Subcutaneous abdominal adipose tissue (tissue), 5 donors: Measurements from ENCODE around the gene MXRA8.

Experiments
- H3K27ac ChIP-seq: one replicate; pipeline ENCODE4 v1.7.0; 2013; ENCODE audit warnings: low read depth, mild to moderate bottlenecking, inconsistent platforms, low read length, moderate library complexity
- H3K27me3 ChIP-seq, 5 donors: one replicate each; pipeline ENCODE4 v1.7.0; 2013; ENCODE audit warnings: low read length in 5 of 5, inconsistent platforms in 1 of 5; ENCODE audit not compliant: control insufficient read depth in 5 of 5, insufficient read depth in 4 of 5
- H3K36me3 ChIP-seq, 5 donors: one replicate each; pipeline ENCODE4 v1.7.0; 2013; ENCODE audit warnings: low read length in 5 of 5; ENCODE audit not compliant: control insufficient read depth in 5 of 5, insufficient read depth in 5 of 5
- H3K4me1 ChIP-seq, 5 donors: one replicate each; pipeline ENCODE4 v1.7.0; 2013; ENCODE audit warnings: low read length in 5 of 5, mild to moderate bottlenecking in 3 of 5, moderate library complexity in 1 of 5; ENCODE audit not compliant: control insufficient read depth in 5 of 5, insufficient read depth in 5 of 5
- H3K4me3 ChIP-seq, 5 donors: one replicate each; pipeline ENCODE4 v1.7.0; 2013; ENCODE audit warnings: low read length in 5 of 5, low read depth in 1 of 5
- H3K9ac ChIP-seq, 5 donors: one replicate each; pipeline ENCODE4 v1.7.0; 2013; ENCODE audit warnings: low read length in 5 of 5, mild to moderate bottlenecking in 4 of 5, moderate library complexity in 3 of 5
- H3K9me3 ChIP-seq, 5 donors: one replicate each; pipeline ENCODE4 v1.7.0; 2013; ENCODE audit warnings: low read length in 5 of 5; ENCODE audit not compliant: control insufficient read depth in 5 of 5
- donor health status: healthy.
- donor health status: healthy.
- donor health status: healthy.
- donor health status: healthy.
- donor health status: healthy.

Gene MXRA8

DNA sequence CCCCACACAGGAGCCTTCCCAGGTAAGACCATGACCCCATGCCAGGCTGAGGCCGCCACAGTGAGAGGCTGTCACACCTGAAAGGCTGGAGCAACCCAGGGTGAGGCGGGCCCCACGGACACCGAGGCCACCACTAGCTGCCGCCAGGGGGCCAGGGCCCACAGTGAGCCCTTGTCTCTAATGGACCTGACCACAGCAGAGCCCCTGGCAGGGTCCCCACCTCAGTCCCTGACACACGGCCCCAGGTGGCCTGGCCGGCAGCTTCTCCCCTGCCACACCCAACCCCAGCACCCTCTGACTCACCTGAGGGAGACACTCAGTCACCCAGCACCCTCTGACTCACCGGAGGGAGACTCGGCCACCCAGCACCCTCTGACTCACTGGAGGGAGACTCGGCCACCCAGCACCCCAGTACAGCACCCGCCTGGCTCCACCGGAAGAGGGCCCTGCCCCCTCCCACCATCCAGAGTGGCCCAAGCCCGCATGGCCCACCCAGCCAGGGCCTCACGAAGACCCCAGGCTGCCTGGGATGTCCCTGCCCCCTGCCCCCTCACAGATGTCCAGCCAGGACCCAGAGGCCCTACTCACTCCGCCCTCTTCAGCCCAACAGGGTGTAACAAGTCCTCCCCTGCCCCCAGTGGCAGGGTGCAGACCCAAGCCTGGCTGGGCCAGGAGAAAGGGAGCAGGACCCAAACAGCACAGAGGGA, 13.5 kb downstream of the MXRA8 start:
- peak overlapping the region in 1 of 5 donors; percentile 25 for H3K9ac ChIP-seq
- no peak overlapping the region for H3K27ac ChIP-seq

DNA sequence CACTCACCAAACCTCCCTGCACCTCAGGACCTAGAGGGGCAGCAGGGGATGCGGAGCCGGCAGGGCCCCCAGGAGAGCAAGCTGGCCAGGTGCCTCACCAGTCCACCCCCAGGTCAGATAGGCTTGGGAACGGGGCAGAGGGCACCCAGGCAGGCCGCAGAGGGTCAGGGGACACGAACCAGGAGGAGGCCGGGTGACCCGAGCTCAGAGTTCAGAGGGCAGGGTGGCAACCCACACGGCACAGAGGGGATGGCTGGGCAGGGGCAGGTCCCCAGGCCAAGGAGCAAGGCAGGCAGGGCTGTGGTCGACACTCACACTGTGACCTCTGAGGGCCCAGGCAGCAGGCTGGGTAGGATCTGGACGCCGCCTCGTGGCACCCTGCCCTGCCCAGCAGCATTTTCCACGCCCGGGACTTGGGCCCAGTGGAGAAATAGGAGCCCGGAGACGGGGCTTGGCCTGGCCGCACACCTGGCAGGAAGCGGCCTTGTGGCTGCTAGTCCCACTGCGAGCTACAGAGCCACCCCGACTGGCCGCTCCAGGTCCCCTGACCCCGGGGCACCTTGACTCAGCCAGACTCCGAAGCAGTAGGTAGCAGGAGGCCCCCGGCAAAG, 14.4 kb downstream of the MXRA8 start:
- H3K4me3 ChIP-seq, result no peak overlapping the region
- peak overlapping the region in 2 of 5 donors; percentile 16 to 56 for H3K9ac ChIP-seq
- no peaks in the 10 kb centered on the region for H3K9me3 ChIP-seq
- no peak overlapping the region for H3K27ac ChIP-seq
- H3K36me3 ChIP-seq, result peaks cover 0 to 33% (median 31%) of the 10 kb centered on the region in 5 donors
- no peaks in the 10 kb centered on the region for H3K27me3 ChIP-seq
- H3K4me1 ChIP-seq, result peaks cover 0 to 47% (median 39%) of the 10 kb centered on the region in 5 donors

More for the DNA sequence above, 13.5 kb downstream of the MXRA8 start:
- peaks cover 0 to 47% (median 39%) of the 10 kb centered on the region in 5 donors for H3K4me1 ChIP-seq
- no peaks in the 10 kb centered on the region for H3K27me3 ChIP-seq
- H3K9me3 ChIP-seq, result no peaks in the 10 kb centered on the region
- peaks cover 0 to 24% (median 22%) of the 10 kb centered on the region in 5 donors for H3K36me3 ChIP-seq
- no peak overlapping the region for H3K4me3 ChIP-seq

DNA sequence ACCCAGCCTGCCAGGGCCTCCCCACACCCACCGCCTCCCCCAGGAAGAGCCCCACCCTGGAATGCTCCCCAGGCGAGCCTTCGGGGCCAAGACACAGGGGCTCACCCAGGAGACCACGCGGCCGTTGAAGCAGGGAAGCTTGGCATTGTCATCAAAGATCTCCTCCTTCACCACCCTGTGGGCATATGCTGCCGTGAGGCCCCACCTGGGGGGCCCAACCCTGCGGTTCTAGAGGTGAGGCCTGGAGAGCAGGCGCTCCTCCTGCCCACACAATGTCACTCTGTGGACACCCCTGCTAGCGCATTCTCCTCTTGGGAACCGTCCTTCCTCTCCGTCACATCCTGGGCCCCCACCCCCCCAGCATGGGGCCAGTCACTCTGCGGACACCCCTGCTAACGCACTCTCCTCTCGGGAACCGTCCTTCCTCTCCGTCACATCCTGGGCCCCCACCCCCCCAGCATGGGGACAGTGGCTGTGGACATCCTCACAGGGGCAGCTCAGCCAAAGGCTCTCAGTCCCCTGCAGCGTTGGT, 15.7 kb downstream of the MXRA8 start:
- H3K27me3 ChIP-seq, result no peaks in the 10 kb centered on the region
- H3K27ac ChIP-seq, result no peak overlapping the region
- peaks cover 0 to 42% (median 39%) of the 10 kb centered on the region in 5 donors for H3K36me3 ChIP-seq
- peaks cover 0 to 38% (median 27%) of the 10 kb centered on the region in 5 donors for H3K4me1 ChIP-seq
- no peak overlapping the region for H3K9ac ChIP-seq
- no peak overlapping the region for H3K4me3 ChIP-seq
- no peaks in the 10 kb centered on the region for H3K9me3 ChIP-seq

GRCh38 chr1:1342061-1342562, 16.2 kb downstream of the MXRA8 start:
- no peaks in the 10 kb centered on the region for H3K9me3 ChIP-seq
- H3K27me3 ChIP-seq, result no peaks in the 10 kb centered on the region
- H3K9ac ChIP-seq, result no peak overlapping the region
- no peak overlapping the region for H3K27ac ChIP-seq
- peaks cover 0 to 47% (median 43%) of the 10 kb centered on the region in 5 donors for H3K36me3 ChIP-seq
- peaks cover 0 to 33% (median 22%) of the 10 kb centered on the region in 5 donors for H3K4me1 ChIP-seq
- no peak overlapping the region for H3K4me3 ChIP-seq

DNA sequence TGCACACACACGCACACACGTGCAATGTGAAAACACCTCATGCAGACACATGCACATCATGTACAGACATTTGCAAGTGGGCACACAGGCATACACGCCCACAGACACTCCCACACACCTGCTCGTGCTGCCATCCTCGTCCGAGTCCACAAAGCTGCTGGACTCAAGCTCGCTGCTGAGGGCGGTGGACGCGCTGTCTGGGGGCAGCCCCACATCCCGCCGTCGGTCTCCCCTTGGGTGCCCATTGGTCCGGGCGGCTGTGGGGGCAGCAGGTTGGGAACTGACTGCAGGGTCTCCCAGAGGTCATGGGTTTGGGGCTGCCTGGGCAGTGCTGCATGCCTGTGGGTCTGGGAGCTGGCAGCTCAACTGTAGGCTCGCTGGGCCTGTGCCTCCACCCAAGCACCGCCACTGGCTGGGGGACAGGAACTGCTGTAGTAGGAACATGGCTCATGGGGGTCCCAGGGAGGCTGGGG, 16.8 kb downstream of the MXRA8 start:
- Histone ChIP-seq H3K27me3 (no peaks in the 10 kb centered on the region), H3K9ac (no peak overlapping the region), H3K4me3 (no peak overlapping the region), H3K27ac (no peak overlapping the region), H3K4me1 (peaks cover 0 to 27% (median 17%) of the 10 kb centered on the region in 5 donors), H3K36me3 (peaks cover 0 to 50% (median 43%) of the 10 kb centered on the region in 5 donors), H3K9me3 (no peaks in the 10 kb centered on the region)

DNA sequence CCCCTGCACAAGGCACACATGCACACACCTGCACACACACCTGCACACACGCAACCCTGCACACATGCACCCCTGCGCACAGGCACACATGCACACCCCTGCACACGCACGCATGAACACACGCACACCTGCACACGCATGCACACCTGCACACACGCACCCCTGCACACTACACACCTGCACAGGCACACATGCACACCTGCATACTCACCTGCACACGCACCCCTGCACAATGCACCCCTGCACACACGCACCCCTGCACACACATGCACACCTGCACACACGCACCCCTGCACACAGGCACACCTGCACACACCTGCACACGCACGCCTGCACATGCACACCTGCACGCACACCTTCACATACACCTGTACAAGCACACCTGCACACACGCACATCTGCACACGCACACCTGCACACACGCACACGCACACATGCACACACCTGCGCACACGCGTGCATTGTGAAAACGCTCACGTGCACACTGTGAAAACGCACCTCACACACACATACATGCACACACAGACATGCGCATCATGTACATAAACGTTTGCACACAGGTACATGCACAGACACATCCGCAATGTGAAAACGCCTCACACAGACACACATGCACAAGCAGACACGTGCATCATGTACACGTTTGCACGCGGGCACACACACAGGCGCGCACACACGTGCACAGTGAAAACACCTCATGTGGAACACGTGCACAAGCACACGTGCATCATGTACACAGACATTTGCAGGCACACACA, 17.4 kb downstream of the MXRA8 start:
- H3K4me1 ChIP-seq, result peaks cover 0 to 21% (median 11%) of the 10 kb centered on the region in 5 donors
- no peaks in the 10 kb centered on the region for H3K27me3 ChIP-seq
- H3K9ac ChIP-seq, result no peak overlapping the region
- H3K4me3 ChIP-seq, result no peak overlapping the region
- no peaks in the 10 kb centered on the region for H3K9me3 ChIP-seq
- peaks cover 0 to 56% (median 43%) of the 10 kb centered on the region in 5 donors for H3K36me3 ChIP-seq
- H3K27ac ChIP-seq, result no peak overlapping the region

DNA sequence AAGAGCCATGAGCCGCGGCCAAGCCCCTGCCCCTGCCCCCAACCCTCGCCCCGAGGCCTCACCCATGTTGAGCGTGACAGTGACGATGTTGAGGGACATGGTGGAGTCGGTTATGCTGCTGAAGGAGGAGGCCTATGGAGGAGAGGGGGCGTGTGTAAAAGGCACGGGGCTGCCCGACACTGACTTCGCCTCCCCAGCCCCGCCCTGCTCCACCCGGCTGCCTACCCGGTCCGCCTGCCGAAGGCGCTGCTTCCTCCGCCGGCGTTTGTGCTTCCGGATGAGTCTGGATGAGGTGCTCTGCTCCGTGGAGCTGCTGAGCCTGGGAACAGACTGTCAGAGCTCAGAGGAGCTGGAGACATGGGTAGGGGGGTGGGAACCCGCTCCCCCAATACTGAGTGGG, 18.2 kb downstream of the MXRA8 start:
- Histone ChIP-seq H3K27ac (no peak overlapping the region), H3K27me3 (no peaks in the 10 kb centered on the region), H3K4me3 (no peak overlapping the region), H3K9ac (no peak overlapping the region), H3K4me1 (peaks cover 0 to 13% (median 3%) of the 10 kb centered on the region in 5 donors), H3K36me3 (peaks cover 0 to 63% (median 45%) of the 10 kb centered on the region in 5 donors), H3K9me3 (no peaks in the 10 kb centered on the region)

DNA sequence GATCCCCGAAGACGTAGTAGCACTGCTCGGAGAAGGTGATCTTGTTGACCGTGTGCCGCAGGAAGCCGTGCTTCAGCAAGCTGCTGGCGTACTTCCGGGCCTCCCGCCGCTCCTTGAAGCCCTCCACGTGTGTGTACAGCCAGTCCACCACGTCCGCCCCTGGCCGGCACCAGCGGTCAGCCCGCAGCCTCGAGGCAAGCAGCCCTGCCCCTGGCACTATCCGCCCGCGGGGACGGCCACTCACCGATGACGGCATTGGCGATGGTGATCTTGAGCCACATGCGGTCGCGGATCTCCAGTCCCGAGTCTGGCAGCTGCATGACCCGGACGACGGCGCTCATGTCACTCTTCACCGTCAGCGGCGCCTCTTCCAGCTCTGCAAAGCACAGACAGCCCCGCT, 20.1 kb downstream of the MXRA8 start:
- Histone ChIP-seq H3K9ac (no peak overlapping the region), H3K4me1 (peaks cover 0 to 6% (median 2%) of the 10 kb centered on the region in 5 donors), H3K27me3 (no peaks in the 10 kb centered on the region), H3K27ac (no peak overlapping the region), H3K36me3 (peaks cover 0 to 64% (median 45%) of the 10 kb centered on the region in 5 donors), H3K4me3 (no peak overlapping the region), H3K9me3 (no peaks in the 10 kb centered on the region)

DNA sequence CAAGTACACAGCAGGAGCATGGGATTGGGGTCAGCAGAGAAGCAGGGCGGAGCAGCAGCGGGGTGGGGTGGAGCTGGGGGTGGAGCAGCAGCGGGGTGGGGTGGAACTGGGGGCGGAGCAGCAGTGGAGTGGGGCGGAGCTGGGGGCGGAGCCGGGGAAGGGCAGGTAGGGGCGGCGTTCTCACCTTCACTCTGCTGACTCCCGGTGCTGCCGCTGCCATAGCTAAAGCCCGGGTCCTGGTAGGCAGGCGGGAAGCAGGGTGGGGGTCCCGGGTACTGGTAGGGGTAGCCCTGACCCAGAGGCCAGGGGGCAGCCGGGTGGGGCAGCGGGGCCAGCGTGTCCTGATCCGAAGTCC, 20.6 kb downstream of the MXRA8 start:
- Histone ChIP-seq H3K36me3 (peaks cover 0 to 64% (median 45%) of the 10 kb centered on the region in 5 donors), H3K27me3 (no peaks in the 10 kb centered on the region)

More for the DNA sequence above, 20.6 kb downstream of the MXRA8 start:
- H3K27ac ChIP-seq, result no peak overlapping the region
- H3K4me3 ChIP-seq, result no peak overlapping the region
- H3K9me3 ChIP-seq, result no peaks in the 10 kb centered on the region
- peaks cover 0 to 8% (median 3%) of the 10 kb centered on the region in 5 donors for H3K4me1 ChIP-seq
- H3K9ac ChIP-seq, result no peak overlapping the region
